ENCODE data around the gene IL4R. TPM values are rescaled to one million over a fixed set of nuclear protein-coding genes. Genes with fewer than 3 reads are reported as not detected.

Gene IL4R
- total RNA-seq, 1 experiment from 2014 or later: 29.6 TPM

GRCh38 chr16:27399969-27400368, 86.2 kb downstream of the IL4R start:
- Histone ChIP-seq H4K20me1 (ENCODE audit: insufficient read depth) (no peaks in the 10 kb centered on the region), H3K79me2 (ENCODE audit: insufficient read depth, low read length) (no peaks in the 10 kb centered on the region), H3K4me2 (ENCODE audit: low read length) (no peak overlapping the region), H3K36me3 (ENCODE audit: control insufficient read depth in 1 of 2, insufficient read depth in 2 of 2, low read length in 2 of 2) (no peaks in the 10 kb centered on the region), H3K9ac (ENCODE audit: low read length) (no peak overlapping the region), H3K27ac (ENCODE audit: low read depth, low read length) (no peak overlapping the region), H3K9me2 (ENCODE audit: insufficient read depth) (no peaks in the 10 kb centered on the region), H3K9me3 (ENCODE audit: control insufficient read depth in 1 of 2, insufficient read depth in 1 of 2, low read depth in 1 of 2, low read length in 2 of 2) (no peaks in the 10 kb centered on the region), H2AFZ (ENCODE audit: low read depth, low read length, poor library complexity, severe bottlenecking) (no peak overlapping the region), H3K4me3 (replicated peaks in 1 of 2; ENCODE audit: low read depth in 1 of 2, low read length in 2 of 2) (no peak overlapping the region), H3K27me3 (ENCODE audit: insufficient read depth, low read length) (0 out of 2 replicates have a peak, but pooled peaks cover 3% of the 10 kb centered on the region), H3K4me1 (ENCODE audit: control insufficient read depth in 1 of 2, insufficient read depth in 2 of 2, low read length in 2 of 2) (no peaks in the 10 kb centered on the region)
- RAD21 ChIA-PET (ENCODE audit: low non-redundant PET in 1 of 2, low total read pairs in 2 of 2, uncharacterized antibody in 2 of 2, unreplicated experiment in 2 of 2): interaction anchor here in 1 of 2 experiments (0.6 kb wide), 1 partner anchor 1413 kb away, joined by 4 read pairs; no protein-coding TSS in a partner anchor
- CTCF ChIA-PET: no interaction called here
- POLR2A ChIA-PET: no interaction called here
- TF ChIP-seq RAD21 (IDR thresholded peaks at IDR 0.05; ENCODE audit: low read depth) (no peak), SP1 (IDR thresholded peaks at IDR 0.05; ENCODE audit: low read depth) (no peak), MAX (IDR thresholded peaks at IDR 0.05) (no peak), EGR1 (IDR thresholded peaks at IDR 0.05; ENCODE audit: low read depth) (no peak), FOSL1 (IDR thresholded peaks at IDR 0.05; ENCODE audit: low read depth) (no peak), ZFX (IDR thresholded peaks at IDR 0.05) (no peak), ELF1 (IDR thresholded peaks at IDR 0.05; ENCODE audit: borderline replicate concordance, low read depth) (no peak), ZBTB33 (IDR thresholded peaks at IDR 0.05; ENCODE audit: extremely low read depth, insufficient replicate concordance, low read length) (no peak)
- no TSS peak for BruUV-seq (replicated peaks)
- DNase-seq (ENCODE audit: low read depth, low spot score): no peak
- no peak for ATAC-seq
- intact Hi-C loops (cut with micrococcal nuclease): no loop called here
